Activated T-helper 2 cell treated with anti-CD3 and anti-CD28 coated beads, Interferon-gamma antibody, Interleukin-2, Interleukin-4, amounts not matched to agents 10 μg/mL and 5 μg/mL and 100 μg/mL, durations not matched to agents 14 hours and 24 hours and 36 hours (primary cell): ENCODE data around the gene WDR20. TPM values are rescaled to one million over a fixed set of nuclear protein-coding genes. Genes with fewer than 3 reads are reported as not detected.

ENCODE experiments used
- DNase-seq: peaks from one replicate; pipeline ENCODE4 v3.0.0; 2021; ENCODE audit warnings: low spot score
- H3K27ac Mint-ChIP-seq: one replicate; pipeline ENCODE4 v1.8.0; 2021; ENCODE audit warnings: mixed read lengths
- H3K27me3 Mint-ChIP-seq: one replicate; pipeline ENCODE4 v1.8.0; 2021; ENCODE audit warnings: low read depth, mixed read lengths
- H3K36me3 Mint-ChIP-seq: one replicate; pipeline ENCODE4 v1.8.0; 2021; ENCODE audit warnings: low read depth, mixed read lengths
- H3K4me1 Mint-ChIP-seq: one replicate; pipeline ENCODE4 v1.8.0; 2021; ENCODE audit warnings: low read depth, mixed read lengths
- H3K4me3 Mint-ChIP-seq: one replicate; pipeline ENCODE4 v1.8.0; 2021; ENCODE audit warnings: low read depth, mild to moderate bottlenecking, moderate library complexity, mixed read lengths
- H3K9me3 Mint-ChIP-seq: one replicate; pipeline ENCODE4 v1.8.0; 2021; ENCODE audit warnings: mixed read lengths
- intact Hi-C: fragments of 100-400 bp; cut with micrococcal nuclease; formaldehyde crosslinking; loops from one replicate; pipeline ENCODE4 v1.15.1; 2023
- total RNA-seq: library from RNA; stranded (reverse); gene quantifications from 2 replicates; pipeline ENCODE4 v1.2.3, GENCODE V29; 2022

Gene WDR20
- total RNA-seq, 1 donor from 2014 or later, result 37.0 TPM

DNA sequence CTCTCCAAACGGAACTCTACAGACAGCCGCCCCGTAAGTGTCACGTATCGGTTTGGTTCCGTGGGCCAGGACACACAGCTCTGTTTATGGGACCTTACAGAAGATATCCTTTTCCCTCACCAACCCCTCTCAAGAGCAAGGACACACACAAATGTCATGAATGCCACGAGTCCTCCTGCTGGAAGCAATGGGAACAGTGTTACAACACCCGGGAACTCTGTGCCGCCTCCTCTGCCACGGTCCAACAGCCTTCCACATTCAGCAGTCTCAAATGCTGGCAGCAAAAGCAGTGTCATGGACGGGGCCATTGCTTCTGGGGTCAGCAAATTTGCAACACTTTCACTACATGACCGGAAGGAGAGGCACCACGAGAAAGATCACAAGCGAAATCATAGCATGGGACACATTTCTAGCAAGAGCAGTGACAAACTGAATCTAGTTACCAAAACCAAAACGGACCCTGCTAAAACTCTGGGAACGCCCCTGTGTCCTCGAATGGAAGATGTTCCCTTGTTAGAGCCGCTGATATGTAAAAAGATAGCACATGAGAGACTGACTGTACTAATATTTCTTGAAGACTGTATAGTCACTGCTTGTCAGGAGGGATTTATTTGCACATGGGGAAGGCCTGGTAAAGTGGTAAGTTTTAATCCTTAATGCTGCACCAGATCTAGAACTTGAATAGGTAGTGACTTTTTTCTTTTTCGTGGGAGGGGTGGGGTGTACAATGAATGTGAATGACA lies 69.7 kb downstream of the WDR20 start:
- Mint-ChIP-seq H3K4me1 (peaks cover 1% of the 10 kb centered on the region), H3K27ac (no peak overlapping the region), H3K4me3 (no peak overlapping the region), H3K9me3 (no peaks in the 10 kb centered on the region), H3K36me3 (peaks cover 29% of the 10 kb centered on the region), H3K27me3 (no peaks in the 10 kb centered on the region)
- DNase-seq, result no peak
- intact Hi-C loops, result no loop called here

GRCh38 chr14:102210421-102211042 lies 70.8 kb downstream of the WDR20 start:
- Mint-ChIP-seq H3K27ac (no peak overlapping the region), H3K4me3 (no peak overlapping the region), H3K36me3 (peaks cover 23% of the 10 kb centered on the region), H3K27me3 (no peaks in the 10 kb centered on the region), H3K9me3 (no peaks in the 10 kb centered on the region), H3K4me1 (peaks cover 1% of the 10 kb centered on the region)
- intact Hi-C loops, result no loop called here
- DNase-seq, result no peak

DNA sequence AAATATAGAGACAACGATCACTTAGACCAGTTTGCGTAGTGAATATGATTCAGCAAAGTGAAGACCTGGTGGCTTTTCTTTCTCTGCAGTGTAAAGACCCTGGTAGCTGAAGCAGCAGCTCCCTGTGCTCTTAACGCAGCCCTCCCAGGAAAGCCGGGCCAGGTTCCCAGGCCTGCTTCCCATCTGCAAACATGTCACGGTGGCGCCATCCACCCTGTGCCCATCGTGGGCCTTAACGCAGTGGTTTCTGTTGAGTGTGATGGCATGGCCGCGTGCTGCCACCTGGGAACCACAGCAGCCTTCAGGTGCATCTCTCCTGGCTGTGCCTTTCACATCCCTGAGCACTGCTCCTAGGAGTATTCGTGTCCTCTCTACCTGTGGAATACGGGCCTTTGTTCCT lies 71.5 kb downstream of the WDR20 start:
- Mint-ChIP-seq H3K27ac (no peak overlapping the region), H3K4me1 (peaks cover 1% of the 10 kb centered on the region), H3K4me3 (no peak overlapping the region), H3K36me3 (peaks cover 20% of the 10 kb centered on the region), H3K9me3 (no peaks in the 10 kb centered on the region), H3K27me3 (no peaks in the 10 kb centered on the region)
- DNase-seq, result no peak
- intact Hi-C loops, result no loop called here

DNA sequence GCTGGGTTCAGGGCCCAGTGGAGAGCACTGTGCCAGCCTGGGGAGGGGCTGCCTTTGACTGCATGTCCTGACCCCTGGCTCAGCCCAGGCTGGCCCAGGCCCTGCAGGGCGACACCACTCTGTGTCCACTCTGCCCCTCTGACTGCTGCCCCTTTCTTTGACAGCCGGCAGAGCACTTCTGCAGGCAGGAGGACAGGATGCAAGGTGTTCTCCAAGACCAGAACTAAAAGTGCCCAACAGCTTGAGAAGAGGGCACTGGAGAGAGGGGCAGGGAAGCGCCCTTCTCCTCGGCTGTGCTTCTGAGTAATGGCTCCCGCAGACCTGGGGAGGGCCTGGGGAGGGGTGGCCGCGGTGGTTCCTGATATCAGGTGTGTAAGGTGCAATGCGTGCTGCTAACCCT lies 72.7 kb downstream of the WDR20 start:
- H3K36me3 Mint-ChIP-seq, result peaks cover 20% of the 10 kb centered on the region
- H3K27me3 Mint-ChIP-seq, result no peaks in the 10 kb centered on the region
- intact Hi-C loops, result no loop called here
- H3K9me3 Mint-ChIP-seq, result no peaks in the 10 kb centered on the region
- no peak overlapping the region for H3K27ac Mint-ChIP-seq
- H3K4me3 Mint-ChIP-seq, result no peak overlapping the region
- H3K4me1 Mint-ChIP-seq, result peaks cover 1% of the 10 kb centered on the region
- DNase-seq, result no peak

DNA sequence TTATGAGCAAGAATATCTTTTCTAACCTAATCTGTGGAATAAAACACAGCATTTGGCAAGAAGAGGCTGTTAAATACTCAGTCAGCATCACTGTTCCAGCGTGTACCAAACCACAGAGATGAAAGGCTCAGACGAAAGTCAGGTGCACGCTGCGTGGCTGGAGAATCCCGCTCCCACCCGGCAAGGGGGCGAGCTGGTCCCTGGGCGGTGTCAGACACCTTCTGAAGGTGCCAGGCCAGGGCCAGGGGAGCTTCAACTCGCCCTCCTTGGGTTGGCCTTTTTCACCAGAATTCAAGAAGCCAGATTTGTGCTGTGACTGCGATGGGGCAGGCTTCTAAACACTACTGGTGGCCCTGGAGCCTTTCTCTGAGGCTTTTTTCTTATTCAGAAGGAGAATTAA lies 73.1 kb downstream of the WDR20 start:
- Mint-ChIP-seq H3K27ac (no peak overlapping the region), H3K4me1 (peaks cover 1% of the 10 kb centered on the region), H3K27me3 (no peaks in the 10 kb centered on the region), H3K4me3 (no peak overlapping the region), H3K36me3 (peaks cover 18% of the 10 kb centered on the region), H3K9me3 (no peaks in the 10 kb centered on the region)
- DNase-seq, result no peak
- intact Hi-C loops, result no loop called here

DNA sequence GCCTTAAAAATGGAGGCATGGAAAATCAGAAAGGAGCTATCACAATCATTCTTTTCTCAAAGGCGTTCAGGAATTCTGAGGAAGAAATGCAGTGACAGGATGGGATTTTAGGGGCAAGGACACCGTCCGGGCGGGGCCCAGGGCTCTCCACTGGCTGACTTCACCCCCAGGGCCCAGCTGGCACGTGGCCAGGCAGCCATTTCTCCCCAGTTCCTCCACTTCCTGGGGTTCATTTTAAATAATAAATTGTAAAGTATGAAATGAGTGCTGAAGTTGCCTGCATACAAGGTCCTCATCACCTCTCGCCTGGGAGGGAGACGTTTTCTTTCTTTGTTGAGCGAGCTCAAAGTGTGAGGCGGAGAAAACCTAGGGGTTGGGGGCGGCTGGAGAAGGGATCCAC lies 73.8 kb downstream of the WDR20 start:
- H3K36me3 Mint-ChIP-seq, result peaks cover 15% of the 10 kb centered on the region
- intact Hi-C loops, result no loop called here
- peaks cover 1% of the 10 kb centered on the region for H3K4me1 Mint-ChIP-seq

DNA sequence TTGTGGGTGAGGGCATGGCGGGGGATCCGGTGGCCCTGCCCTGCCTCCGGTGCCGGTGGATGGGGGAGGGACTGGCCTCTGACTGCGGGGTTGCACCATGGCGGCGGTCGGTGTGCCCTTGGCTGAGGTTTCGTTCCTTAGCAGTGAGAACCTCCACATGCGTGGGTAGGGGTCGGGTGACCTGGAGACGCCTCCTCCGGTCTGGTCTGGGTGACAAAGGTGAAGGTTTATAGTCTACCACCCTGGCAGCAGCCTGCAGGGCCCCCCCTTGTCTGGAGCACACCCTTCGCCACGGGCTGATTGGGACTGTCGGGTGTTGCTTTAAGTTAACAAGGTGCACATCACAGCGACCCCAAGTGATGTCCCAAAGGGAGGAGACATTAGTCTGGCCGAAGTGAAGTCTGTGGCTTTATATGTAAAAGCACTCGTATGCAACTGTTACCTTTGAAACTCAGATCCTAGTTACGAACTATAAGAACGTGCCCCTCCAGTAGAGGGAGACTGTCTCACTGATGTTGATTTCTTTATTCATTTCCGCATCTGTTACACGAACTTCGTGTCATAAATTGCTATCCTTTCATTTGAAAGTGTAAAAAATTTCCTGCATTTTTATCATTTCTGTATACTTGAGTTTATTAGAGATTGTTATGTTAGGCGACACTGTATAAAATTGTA lies 74.4 kb downstream of the WDR20 start:
- Mint-ChIP-seq H3K27me3 (no peaks in the 10 kb centered on the region), H3K9me3 (no peaks in the 10 kb centered on the region), H3K27ac (no peak overlapping the region), H3K4me1 (peaks cover 1% of the 10 kb centered on the region), H3K4me3 (no peak overlapping the region), H3K36me3 (peaks cover 10% of the 10 kb centered on the region)
- intact Hi-C loops, result no loop called here
- DNase-seq, result no peak

More for the DNA sequence above, 73.8 kb downstream of the WDR20 start:
- Mint-ChIP-seq H3K4me3 (no peak overlapping the region), H3K27me3 (no peaks in the 10 kb centered on the region), H3K27ac (no peak overlapping the region), H3K9me3 (no peaks in the 10 kb centered on the region)
- no peak for DNase-seq

GRCh38 chr14:102215071-102215470 lies 75.4 kb downstream of the WDR20 start:
- DNase-seq, result no peak
- H3K27ac Mint-ChIP-seq, result no peak overlapping the region
- no peaks in the 10 kb centered on the region for H3K9me3 Mint-ChIP-seq
- no peaks in the 10 kb centered on the region for H3K27me3 Mint-ChIP-seq
- intact Hi-C loops, result no loop called here
- H3K4me3 Mint-ChIP-seq, result no peak overlapping the region
- H3K36me3 Mint-ChIP-seq, result peaks cover 3% of the 10 kb centered on the region
- H3K4me1 Mint-ChIP-seq, result peaks cover 1% of the 10 kb centered on the region

- no peak overlapping the region for H3K27ac Mint-ChIP-seq
- intact Hi-C loops, result no loop called here
- H3K27me3 Mint-ChIP-seq, result no peaks in the 10 kb centered on the region
- DNase-seq, result no peak
- no peaks in the 10 kb centered on the region for H3K4me1 Mint-ChIP-seq
- H3K9me3 Mint-ChIP-seq, result no peaks in the 10 kb centered on the region
- no peaks in the 10 kb centered on the region for H3K36me3 Mint-ChIP-seq
- no peak overlapping the region for H3K4me3 Mint-ChIP-seq
Observed at GRCh38 chr14:102215576-102216250, 76.0 kb downstream of the WDR20 start.

GRCh38 chr14:102217399-102217798 lies 77.7 kb downstream of the WDR20 start:
- intact Hi-C loops, result no loop called here
- DNase-seq, result no peak
- Mint-ChIP-seq H3K27me3 (no peaks in the 10 kb centered on the region), H3K36me3 (no peaks in the 10 kb centered on the region), H3K4me3 (no peak overlapping the region), H3K4me1 (peaks cover 1% of the 10 kb centered on the region), H3K9me3 (no peaks in the 10 kb centered on the region), H3K27ac (no peak overlapping the region)

DNA sequence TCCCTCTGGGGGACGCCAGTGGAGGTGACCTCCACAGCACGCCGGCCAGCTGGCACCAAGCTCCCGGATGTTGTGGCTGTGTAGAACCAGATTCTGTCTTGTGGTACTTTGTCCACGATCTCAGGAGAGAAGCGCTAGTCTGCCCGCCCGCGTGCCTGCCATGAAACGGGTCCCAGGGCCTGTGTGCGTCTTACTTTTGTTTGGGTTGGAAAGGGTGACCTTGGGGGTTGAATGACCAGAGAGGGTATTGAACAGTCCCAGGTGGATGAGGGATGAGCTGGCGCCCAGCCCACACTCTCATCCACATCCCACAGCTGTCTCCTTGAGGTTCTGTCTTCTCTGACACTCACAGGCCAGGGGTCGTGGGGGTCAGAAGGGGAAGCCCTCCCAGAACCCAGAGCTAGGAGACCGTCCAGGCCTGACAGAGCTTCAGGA lies 78.3 kb downstream of the WDR20 start:
- no peaks in the 10 kb centered on the region for H3K36me3 Mint-ChIP-seq
- intact Hi-C loops, result no loop called here
- no peak for DNase-seq
- H3K9me3 Mint-ChIP-seq, result no peaks in the 10 kb centered on the region
- H3K4me1 Mint-ChIP-seq, result peaks cover 1% of the 10 kb centered on the region
- H3K27me3 Mint-ChIP-seq, result no peaks in the 10 kb centered on the region
- H3K27ac Mint-ChIP-seq, result no peak overlapping the region
- H3K4me3 Mint-ChIP-seq, result no peak overlapping the region

DNA sequence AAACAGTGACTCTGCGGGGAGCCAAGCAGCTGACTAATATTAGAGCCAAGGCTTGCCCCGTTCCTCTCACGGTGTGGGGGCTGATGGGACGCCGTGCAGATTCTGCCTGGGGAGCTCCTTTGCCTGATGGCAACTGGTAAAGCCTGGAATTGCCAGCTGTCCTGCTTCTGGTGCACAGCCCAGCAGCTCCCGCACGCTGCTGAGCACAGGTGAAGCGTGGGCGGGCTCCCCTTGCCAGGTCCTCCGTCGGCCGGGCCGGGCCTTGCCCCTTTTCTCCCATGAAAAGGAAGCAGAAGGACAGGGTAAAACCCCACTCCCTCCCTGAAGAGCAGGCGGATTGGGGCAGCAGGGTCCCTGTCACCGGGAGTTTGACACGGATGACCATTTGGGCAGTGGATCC lies 79.0 kb downstream of the WDR20 start:
- Mint-ChIP-seq H3K4me1 (peaks cover 1% of the 10 kb centered on the region), H3K36me3 (peaks cover 2% of the 10 kb centered on the region), H3K4me3 (no peak overlapping the region), H3K9me3 (no peaks in the 10 kb centered on the region), H3K27me3 (no peaks in the 10 kb centered on the region), H3K27ac (no peak overlapping the region)
- DNase-seq, result no peak
- intact Hi-C loops, result no loop called here

DNA sequence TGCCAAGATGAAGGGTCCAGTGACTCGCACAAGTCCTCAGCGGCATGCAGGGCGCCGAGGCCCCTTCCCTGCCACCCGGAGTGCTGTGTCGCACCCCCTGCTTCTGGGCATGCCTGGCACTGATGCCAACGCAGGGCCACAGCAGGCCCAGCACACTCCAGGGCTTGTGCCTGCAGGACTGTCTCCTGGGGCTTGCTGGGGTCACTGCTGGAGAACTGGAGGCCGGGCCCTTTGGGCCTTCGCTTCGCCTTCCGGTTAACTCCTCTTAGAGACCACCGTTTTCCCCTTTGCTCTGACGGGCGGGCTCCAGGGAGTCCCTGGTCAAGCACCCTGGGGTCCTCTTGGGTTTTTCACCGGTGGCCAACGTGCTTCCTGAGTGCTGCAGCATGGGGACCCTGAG lies 79.6 kb downstream of the WDR20 start:
- Mint-ChIP-seq H3K27ac (no peak overlapping the region), H3K36me3 (peaks cover 3% of the 10 kb centered on the region), H3K9me3 (no peaks in the 10 kb centered on the region), H3K27me3 (no peaks in the 10 kb centered on the region), H3K4me1 (peaks cover 1% of the 10 kb centered on the region), H3K4me3 (no peak overlapping the region)
- no peak for DNase-seq
- intact Hi-C loops, result no loop called here
